HG02884 (cell line): ENCODE results near the gene ELMO3.
A peak's percentile ranks its signal among the peaks of the same experiment; 100 is the strongest.

Experiments used
- ATAC-seq: cut with Tn5 transposase; IDR thresholded peaks from one replicate; pipeline ENCODE4 v1.9.1; 2021; ENCODE audit warnings: mild to moderate bottlenecking, moderate library complexity; ENCODE audit not compliant: unreplicated experiment

ELMO3 gene

GRCh38 chr16:67237396-67238277 is 38.7 kb downstream of the ELMO3 start:
- no peak for ATAC-seq

GRCh38 chr16:67238278-67238575 is 39.3 kb downstream of the ELMO3 start:
- ATAC-seq = no peak

- no peak for ATAC-seq
Observed at GRCh38 chr16:67238806-67239470, 40.0 kb downstream of the ELMO3 start.

GRCh38 chr16:67240506-67240905 is 41.6 kb downstream of the ELMO3 start:
- no peak for ATAC-seq

- no peak for ATAC-seq
Observed at GRCh38 chr16:67241008-67241900, 42.3 kb downstream of the ELMO3 start.

GRCh38 chr16:67242138-67242730 is 43.3 kb downstream of the ELMO3 start:
- no peak for ATAC-seq

- no peak for ATAC-seq
Observed at GRCh38 chr16:67243481-67243880, 44.5 kb downstream of the ELMO3 start.

GRCh38 chr16:67244387-67245185 is 45.7 kb downstream of the ELMO3 start:
- peak; percentile 47 for ATAC-seq

GRCh38 chr16:67245186-67245585 is 46.3 kb downstream of the ELMO3 start:
- ATAC-seq = no peak

- no peak for ATAC-seq
Observed at GRCh38 chr16:67245674-67246080, 46.7 kb downstream of the ELMO3 start.

GRCh38 chr16:67246081-67246755 is 47.3 kb downstream of the ELMO3 start:
- peak; percentile 21 for ATAC-seq

GRCh38 chr16:67246756-67247191 is 47.8 kb downstream of the ELMO3 start:
- ATAC-seq = peak; percentile 6

GRCh38 chr16:67247192-67248072 is 48.5 kb downstream of the ELMO3 start, which contains the start of gene FHOD1:
TSS of gene FHOD1 (minus strand) at chr16:67247481. CDS start at chr16:67247410, 71 bp downstream.
- ATAC-seq = peak; percentile 47

GRCh38 chr16:67248073-67248400 is 49.1 kb downstream of the ELMO3 start:
- ATAC-seq = no peak

- no peak for ATAC-seq
Observed at GRCh38 chr16:67248401-67249177, 49.7 kb downstream of the ELMO3 start, which contains the start of gene SLC9A5. TSS of gene SLC9A5 (plus strand) at chr16:67248979. CDS start at chr16:67249015, 36 bp downstream.

- no peak for ATAC-seq
Observed at GRCh38 chr16:67249178-67250044, 50.5 kb downstream of the ELMO3 start.

- ATAC-seq = no peak
Observed at GRCh38 chr16:67250045-67250327, 51.1 kb downstream of the ELMO3 start.
